ENCODE measurements around the gene NAGS.

NAGS gene

GRCh38 chr17:43998552-43998951 is 5.9 kb upstream of the NAGS start:
- TF ChIP-seq CTCF (IDR thresholded peaks at IDR 0.05; ENCODE audit: low read depth, low read length): no peak
- no peak overlapping the region for H3K4me3 ChIP-seq (ENCODE audit: low read depth, low read length)

- TF ChIP-seq CTCF (IDR thresholded peaks at IDR 0.05; ENCODE audit: low read depth, low read length): no peak
- no peak overlapping the region for H3K4me3 ChIP-seq (ENCODE audit: low read depth, low read length)
Measured at GRCh38 chr17:43999024-43999423, 5.4 kb upstream of the NAGS start.

GRCh38 chr17:44000141-44000860 is 4.1 kb upstream of the NAGS start:
- TF ChIP-seq CTCF (IDR thresholded peaks at IDR 0.05; ENCODE audit: low read depth, low read length): no peak
- H3K4me3 ChIP-seq (ENCODE audit: low read depth, low read length): no peak overlapping the region

GRCh38 chr17:44000871-44001460 is 3.5 kb upstream of the NAGS start:
- H3K4me3 ChIP-seq (ENCODE audit: low read depth, low read length): no peak overlapping the region
- TF ChIP-seq CTCF (IDR thresholded peaks at IDR 0.05; ENCODE audit: low read depth, low read length): no peak

GRCh38 chr17:44001461-44001920 is 2.9 kb upstream of the NAGS start:
- no peak overlapping the region for H3K4me3 ChIP-seq (ENCODE audit: low read depth, low read length)
- no peak for TF ChIP-seq CTCF (IDR thresholded peaks at IDR 0.05; ENCODE audit: low read depth, low read length)

- no peak overlapping the region for H3K4me3 ChIP-seq (ENCODE audit: low read depth, low read length)
- no peak for TF ChIP-seq CTCF (IDR thresholded peaks at IDR 0.05; ENCODE audit: low read depth, low read length)
Measured at GRCh38 chr17:44002141-44002848, 2.1 kb upstream of the NAGS start.
